GM23338 (cell line): Measurements from ENCODE around the gene DIP2C. TPM values are rescaled to one million over a fixed set of nuclear protein-coding genes. Genes with fewer than 3 reads are reported as not detected.

ENCODE experiments used
- ATAC-seq: fragments of 200-7000 bp; cut with Tn5 transposase; 3 replicates; pipeline ENCODE4 v1.9.1; 2020
- DNase-seq: peaks from one replicate; pipeline ENCODE4 v3.0.0-alpha.2; 2015; ENCODE audit warnings: low spot score
- H2AFZ ChIP-seq: fragments of 200-600 bp; sonication (generic); 2 replicates; pipeline ENCODE4 v1.8.0; 2016; ENCODE audit warnings: antibody characterized with exemption, mild to moderate bottlenecking, moderate library complexity
- H3F3A ChIP-seq: fragments of 200-600 bp; sonication (generic); replicated peaks from 2 replicates; pipeline ENCODE4 v1.8.0; 2017; ENCODE audit warnings: antibody characterized with exemption, mixed run types, low read depth
- H3K27ac ChIP-seq: fragments of 200-600 bp; sonication (generic); 2 replicates; pipeline ENCODE4 v1.6.1; 2016; ENCODE audit warnings: low read depth
- H3K27me3 ChIP-seq: fragments of 200-600 bp; sonication (generic); 2 replicates; pipeline ENCODE4 v1.8.0; 2016; ENCODE audit warnings: mild to moderate bottlenecking, mixed run types, moderate library complexity; ENCODE audit not compliant: insufficient read depth
- H3K36me3 ChIP-seq: fragments of 200-600 bp; sonication (generic); 2 replicates; pipeline ENCODE4 v1.8.0; 2016; ENCODE audit warnings: mild to moderate bottlenecking; ENCODE audit not compliant: insufficient read depth
- H3K4me1 ChIP-seq: fragments of 200-600 bp; sonication (generic); 2 replicates; pipeline ENCODE4 v1.8.0; 2016; ENCODE audit warnings: mild to moderate bottlenecking, moderate library complexity; ENCODE audit not compliant: insufficient read depth
- H3K4me2 ChIP-seq: fragments of 200-600 bp; sonication (generic); 2 replicates; pipeline ENCODE4 v1.7.1; 2017; ENCODE audit warnings: mixed run types
- H3K4me3 ChIP-seq: fragments of 200-600 bp; sonication (generic); 2 replicates; pipeline ENCODE4 v1.6.1; 2016; ENCODE audit warnings: mixed run types
- H3K79me2 ChIP-seq: fragments of 200-600 bp; sonication (generic); replicated peaks from 2 replicates; pipeline ENCODE4 v1.8.0; 2017; ENCODE audit warnings: mild to moderate bottlenecking; ENCODE audit not compliant: insufficient read depth
- H3K9me2 ChIP-seq: fragments of 200-600 bp; sonication (generic); 2 replicates; pipeline ENCODE4 v1.8.0; 2017; ENCODE audit not compliant: insufficient read depth
- H4K20me1 ChIP-seq: fragments of 200-600 bp; sonication (generic); replicated peaks from 2 replicates; pipeline ENCODE4 v1.8.0; 2017; ENCODE audit warnings: mild to moderate bottlenecking; ENCODE audit not compliant: insufficient read depth
- H3K27ac Mint-ChIP-seq: 2 replicates; pipeline ENCODE4 v1.8.0; 2020; ENCODE audit warnings: inconsistent platforms, mild to moderate bottlenecking, moderate library complexity, mixed read lengths
- H3K27me3 Mint-ChIP-seq: 3 replicates; pipeline ENCODE4 v1.8.0; 2022; ENCODE audit warnings: low read depth, mild to moderate bottlenecking, moderate library complexity, mixed read lengths, inconsistent platforms; ENCODE audit not compliant: insufficient read depth, poor library complexity
- H3K36me3 Mint-ChIP-seq: 3 replicates; pipeline ENCODE4 v1.8.0; 2021; ENCODE audit warnings: low read depth, mild to moderate bottlenecking, inconsistent platforms, moderate library complexity, mixed read lengths
- H3K4me1 Mint-ChIP-seq: 3 replicates; pipeline ENCODE4 v1.8.0; 2020; ENCODE audit warnings: mild to moderate bottlenecking, inconsistent platforms, mixed read lengths
- H3K4me3 Mint-ChIP-seq: 3 replicates; pipeline ENCODE4 v1.8.0; 2021; ENCODE audit warnings: moderate library complexity, mild to moderate bottlenecking, inconsistent platforms, mixed read lengths
- H3K9me3 Mint-ChIP-seq: 3 replicates; pipeline ENCODE4 v1.8.0; 2020; ENCODE audit warnings: moderate library complexity, mild to moderate bottlenecking, inconsistent platforms, mixed read lengths
- CREB1 ChIP-seq: fragments of 250-450 bp; sonication (Bioruptor Pico); IDR thresholded peaks from 2 replicates; pipeline ENCODE4 v1.5.0; 2020; ENCODE audit warnings: low read depth, mild to moderate bottlenecking, moderate library complexity
- NANOG ChIP-seq: IDR thresholded peaks from 2 replicates; pipeline ENCODE4 v1.6.1; 2016; ENCODE audit warnings: antibody characterized with exemption, borderline replicate concordance
- POLR2AphosphoS5 ChIP-seq: IDR thresholded peaks from 2 replicates; pipeline ENCODE4 v1.6.1; 2016; ENCODE audit warnings: antibody characterized with exemption, low read depth
- ZNF114 ChIP-seq: fragments of 250-450 bp; sonication (Bioruptor Pico); IDR thresholded peaks from 2 replicates; pipeline ENCODE4 v1.5.0; 2020; ENCODE audit warnings: mild to moderate bottlenecking, moderate library complexity
- ZNF331 ChIP-seq: fragments of 250-450 bp; sonication (Bioruptor Pico); IDR thresholded peaks from 2 replicates; pipeline ENCODE4 v1.5.0; 2020; ENCODE audit warnings: low read depth, mild to moderate bottlenecking, moderate library complexity
- polyA plus RNA-seq: library from polyadenylated mRNA; unstranded; fragments of >200 nt; fragmentation: Nextera tagmentation; extraction: Ambion mirVana; gene quantifications from 2 replicates; pipeline ENCODE4 v1.2.1, GENCODE V29; 2016
- total RNA-seq: library from RNA; depleted of rRNA; stranded (reverse); fragments of >200 nt; shearing (Covaris generic); gene quantifications from 2 replicates; pipeline ENCODE4 v1.2.3, GENCODE V29; 2014
- TF ChIP-seq, protein P1 (sequence below): IDR thresholded peaks from one replicate; pipeline ENCODE4 v1.6.1; 2018; ENCODE audit warnings: antibody characterized with exemption; ENCODE audit not compliant: unreplicated experiment
- TF ChIP-seq, protein P2 (sequence below): fragments of 250-450 bp; sonication (Bioruptor Pico); IDR thresholded peaks from 2 replicates; pipeline ENCODE4 v1.5.0; 2020; ENCODE audit warnings: mild to moderate bottlenecking, moderate library complexity
- TF ChIP-seq, protein P3 (sequence below): IDR thresholded peaks from 2 replicates; pipeline ENCODE4 v1.6.1; 2016; ENCODE audit warnings: antibody characterized with exemption

Gene DIP2C
- total and polyA plus RNA-seq, 2 experiments from 2014 or later, result 5.1 to 7.7 TPM

DNA sequence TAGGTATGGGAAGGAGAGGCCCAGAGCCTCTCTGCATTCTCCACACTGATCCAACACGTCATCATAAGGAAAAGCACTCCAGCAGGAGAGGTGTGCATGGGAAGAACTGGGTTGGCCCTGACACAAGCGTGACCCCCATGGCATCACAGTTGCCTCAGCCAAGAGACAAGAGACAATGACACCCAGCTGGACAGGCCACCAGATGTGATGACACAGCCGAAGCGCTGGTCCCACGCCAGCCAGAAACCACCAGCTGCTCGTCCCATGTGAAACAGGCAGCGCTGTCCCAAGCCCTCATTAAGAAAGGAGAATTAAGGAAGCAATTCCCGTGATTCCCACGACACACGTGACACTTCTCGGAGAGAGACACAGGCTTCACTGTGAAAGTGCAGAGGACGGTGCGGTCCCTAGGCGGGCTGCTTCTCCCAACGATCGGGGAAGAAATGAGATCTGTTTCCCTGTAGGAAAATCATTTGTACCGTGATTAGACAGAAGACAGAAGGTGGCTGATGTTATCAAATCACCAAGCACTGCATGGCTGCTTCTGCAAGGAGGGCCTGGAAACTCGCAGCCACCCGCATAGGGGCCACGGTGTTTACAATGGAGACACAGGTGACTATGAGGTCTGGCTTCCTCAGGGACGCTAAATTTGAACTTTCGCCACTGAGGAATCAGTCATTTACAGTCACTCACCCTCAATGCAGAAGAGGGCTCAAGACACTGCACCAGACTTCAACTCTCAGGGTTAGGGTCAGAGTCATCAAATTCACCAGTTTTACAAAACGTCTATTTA lies 74.5 kb downstream of the DIP2C start (continued):
- TF ChIP-seq, protein P1, sequence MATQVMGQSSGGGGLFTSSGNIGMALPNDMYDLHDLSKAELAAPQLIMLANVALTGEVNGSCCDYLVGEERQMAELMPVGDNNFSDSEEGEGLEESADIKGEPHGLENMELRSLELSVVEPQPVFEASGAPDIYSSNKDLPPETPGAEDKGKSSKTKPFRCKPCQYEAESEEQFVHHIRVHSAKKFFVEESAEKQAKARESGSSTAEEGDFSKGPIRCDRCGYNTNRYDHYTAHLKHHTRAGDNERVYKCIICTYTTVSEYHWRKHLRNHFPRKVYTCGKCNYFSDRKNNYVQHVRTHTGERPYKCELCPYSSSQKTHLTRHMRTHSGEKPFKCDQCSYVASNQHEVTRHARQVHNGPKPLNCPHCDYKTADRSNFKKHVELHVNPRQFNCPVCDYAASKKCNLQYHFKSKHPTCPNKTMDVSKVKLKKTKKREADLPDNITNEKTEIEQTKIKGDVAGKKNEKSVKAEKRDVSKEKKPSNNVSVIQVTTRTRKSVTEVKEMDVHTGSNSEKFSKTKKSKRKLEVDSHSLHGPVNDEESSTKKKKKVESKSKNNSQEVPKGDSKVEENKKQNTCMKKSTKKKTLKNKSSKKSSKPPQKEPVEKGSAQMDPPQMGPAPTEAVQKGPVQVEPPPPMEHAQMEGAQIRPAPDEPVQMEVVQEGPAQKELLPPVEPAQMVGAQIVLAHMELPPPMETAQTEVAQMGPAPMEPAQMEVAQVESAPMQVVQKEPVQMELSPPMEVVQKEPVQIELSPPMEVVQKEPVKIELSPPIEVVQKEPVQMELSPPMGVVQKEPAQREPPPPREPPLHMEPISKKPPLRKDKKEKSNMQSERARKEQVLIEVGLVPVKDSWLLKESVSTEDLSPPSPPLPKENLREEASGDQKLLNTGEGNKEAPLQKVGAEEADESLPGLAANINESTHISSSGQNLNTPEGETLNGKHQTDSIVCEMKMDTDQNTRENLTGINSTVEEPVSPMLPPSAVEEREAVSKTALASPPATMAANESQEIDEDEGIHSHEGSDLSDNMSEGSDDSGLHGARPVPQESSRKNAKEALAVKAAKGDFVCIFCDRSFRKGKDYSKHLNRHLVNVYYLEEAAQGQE, result no peak
- TF ChIP-seq ZNF331 (no peak), POLR2AphosphoS5 (no peak)

DNA sequence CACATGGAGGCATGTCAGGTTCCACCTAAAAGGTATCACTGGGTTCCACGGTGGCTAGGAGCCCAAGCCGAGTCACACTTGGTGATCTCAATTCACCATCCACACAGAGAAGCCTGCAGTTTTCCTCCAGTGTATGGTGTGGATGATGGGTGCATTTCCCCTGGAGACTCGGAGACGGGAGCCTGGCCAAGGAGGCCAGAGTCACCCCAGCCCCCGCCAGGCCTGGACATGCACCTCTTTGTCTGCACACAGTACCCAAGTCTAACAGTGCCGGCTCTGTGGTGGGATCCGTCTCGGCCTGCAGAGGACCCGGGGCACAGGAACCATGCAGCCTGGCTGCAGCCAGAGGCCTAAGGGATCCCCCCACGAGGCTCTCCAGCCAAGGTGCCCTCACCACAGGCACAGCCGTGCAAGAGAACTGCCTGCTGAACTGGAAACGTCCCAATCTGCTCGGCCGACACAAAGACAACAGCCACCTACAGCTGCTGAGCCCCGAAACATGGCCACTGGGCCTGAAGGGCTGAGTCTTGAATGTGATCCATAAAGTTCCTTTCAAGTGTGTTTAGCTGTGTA lies 75.2 kb downstream of the DIP2C start:
- H3K27ac ChIP-seq, result no peak overlapping the region
- H3K79me2 ChIP-seq, result peaks cover 27% of the 10 kb centered on the region
- no peaks in the 10 kb centered on the region; the same call in 1 of the 2 replicates for H4K20me1 ChIP-seq
- no peak for DNase-seq
- Mint-ChIP-seq H3K4me1 (peaks cover 56% of the 10 kb centered on the region), H3K27ac (peak overlapping the region; percentile 68; the same call in 1 of the 2 replicates), H3K36me3 (no peaks in the 10 kb centered on the region), H3K4me3 (no peak overlapping the region), H3K9me3 (no peaks in the 10 kb centered on the region), H3K27me3 (peaks cover 5% of the 10 kb centered on the region)
- H3K27me3 ChIP-seq, result no peaks in the 10 kb centered on the region
- peak overlapping the region; percentile 48 for H3K4me2 ChIP-seq
- H2AFZ ChIP-seq, result no peak overlapping the region
- peaks cover 19% of the 10 kb centered on the region for H3K4me1 ChIP-seq
- H3F3A ChIP-seq, result 0 out of 2 replicates have a peak, but pooled peaks cover 3% of the 10 kb centered on the region
- H3K4me3 ChIP-seq, result no peak overlapping the region
- no peaks in the 10 kb centered on the region for H3K36me3 ChIP-seq
- ATAC-seq, result no peak; the same call in 2 of the 3 replicates
- no peaks in the 10 kb centered on the region for H3K9me2 ChIP-seq
- TF ChIP-seq, protein P1, result no peak
- TF ChIP-seq ZNF331, result no peak
- TF ChIP-seq POLR2AphosphoS5, result no peak
- TF ChIP-seq, protein P2, sequence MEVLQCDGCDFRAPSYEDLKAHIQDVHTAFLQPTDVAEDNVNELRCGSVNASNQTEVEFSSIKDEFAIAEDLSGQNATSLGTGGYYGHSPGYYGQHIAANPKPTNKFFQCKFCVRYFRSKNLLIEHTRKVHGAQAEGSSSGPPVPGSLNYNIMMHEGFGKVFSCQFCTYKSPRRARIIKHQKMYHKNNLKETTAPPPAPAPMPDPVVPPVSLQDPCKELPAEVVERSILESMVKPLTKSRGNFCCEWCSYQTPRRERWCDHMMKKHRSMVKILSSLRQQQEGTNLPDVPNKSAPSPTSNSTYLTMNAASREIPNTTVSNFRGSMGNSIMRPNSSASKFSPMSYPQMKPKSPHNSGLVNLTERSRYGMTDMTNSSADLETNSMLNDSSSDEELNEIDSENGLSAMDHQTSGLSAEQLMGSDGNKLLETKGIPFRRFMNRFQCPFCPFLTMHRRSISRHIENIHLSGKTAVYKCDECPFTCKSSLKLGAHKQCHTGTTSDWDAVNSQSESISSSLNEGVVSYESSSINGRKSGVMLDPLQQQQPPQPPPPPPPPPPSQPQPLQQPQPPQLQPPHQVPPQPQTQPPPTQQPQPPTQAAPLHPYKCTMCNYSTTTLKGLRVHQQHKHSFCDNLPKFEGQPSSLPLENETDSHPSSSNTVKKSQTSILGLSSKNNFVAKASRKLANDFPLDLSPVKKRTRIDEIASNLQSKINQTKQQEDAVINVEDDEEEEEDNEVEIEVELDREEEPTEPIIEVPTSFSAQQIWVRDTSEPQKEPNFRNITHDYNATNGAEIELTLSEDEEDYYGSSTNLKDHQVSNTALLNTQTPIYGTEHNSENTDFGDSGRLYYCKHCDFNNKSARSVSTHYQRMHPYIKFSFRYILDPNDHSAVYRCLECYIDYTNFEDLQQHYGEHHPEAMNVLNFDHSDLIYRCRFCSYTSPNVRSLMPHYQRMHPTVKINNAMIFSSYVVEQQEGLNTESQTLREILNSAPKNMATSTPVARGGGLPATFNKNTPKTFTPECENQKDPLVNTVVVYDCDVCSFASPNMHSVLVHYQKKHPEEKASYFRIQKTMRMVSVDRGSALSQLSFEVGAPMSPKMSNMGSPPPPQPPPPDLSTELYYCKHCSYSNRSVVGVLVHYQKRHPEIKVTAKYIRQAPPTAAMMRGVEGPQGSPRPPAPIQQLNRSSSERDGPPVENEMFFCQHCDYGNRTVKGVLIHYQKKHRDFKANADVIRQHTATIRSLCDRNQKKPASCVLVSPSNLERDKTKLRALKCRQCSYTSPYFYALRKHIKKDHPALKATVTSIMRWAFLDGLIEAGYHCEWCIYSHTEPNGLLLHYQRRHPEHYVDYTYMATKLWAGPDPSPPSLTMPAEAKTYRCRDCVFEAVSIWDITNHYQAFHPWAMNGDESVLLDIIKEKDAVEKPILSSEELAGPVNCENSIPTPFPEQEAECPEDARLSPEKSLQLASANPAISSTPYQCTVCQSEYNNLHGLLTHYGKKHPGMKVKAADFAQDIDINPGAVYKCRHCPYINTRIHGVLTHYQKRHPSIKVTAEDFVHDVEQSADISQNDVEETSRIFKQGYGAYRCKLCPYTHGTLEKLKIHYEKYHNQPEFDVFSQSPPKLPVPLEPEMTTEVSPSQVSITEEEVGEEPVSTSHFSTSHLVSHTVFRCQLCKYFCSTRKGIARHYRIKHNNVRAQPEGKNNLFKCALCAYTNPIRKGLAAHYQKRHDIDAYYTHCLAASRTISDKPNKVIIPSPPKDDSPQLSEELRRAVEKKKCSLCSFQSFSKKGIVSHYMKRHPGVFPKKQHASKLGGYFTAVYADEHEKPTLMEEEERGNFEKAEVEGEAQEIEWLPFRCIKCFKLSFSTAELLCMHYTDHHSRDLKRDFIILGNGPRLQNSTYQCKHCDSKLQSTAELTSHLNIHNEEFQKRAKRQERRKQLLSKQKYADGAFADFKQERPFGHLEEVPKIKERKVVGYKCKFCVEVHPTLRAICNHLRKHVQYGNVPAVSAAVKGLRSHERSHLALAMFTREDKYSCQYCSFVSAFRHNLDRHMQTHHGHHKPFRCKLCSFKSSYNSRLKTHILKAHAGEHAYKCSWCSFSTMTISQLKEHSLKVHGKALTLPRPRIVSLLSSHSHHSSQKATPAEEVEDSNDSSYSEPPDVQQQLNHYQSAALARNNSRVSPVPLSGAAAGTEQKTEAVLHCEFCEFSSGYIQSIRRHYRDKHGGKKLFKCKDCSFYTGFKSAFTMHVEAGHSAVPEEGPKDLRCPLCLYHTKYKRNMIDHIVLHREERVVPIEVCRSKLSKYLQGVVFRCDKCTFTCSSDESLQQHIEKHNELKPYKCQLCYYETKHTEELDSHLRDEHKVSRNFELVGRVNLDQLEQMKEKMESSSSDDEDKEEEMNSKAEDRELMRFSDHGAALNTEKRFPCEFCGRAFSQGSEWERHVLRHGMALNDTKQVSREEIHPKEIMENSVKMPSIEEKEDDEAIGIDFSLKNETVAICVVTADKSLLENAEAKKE (CRISPR knock-in tag), result no peak
- no peak for TF ChIP-seq ZNF114 (CRISPR knock-in tag)
- TF ChIP-seq, protein P3, sequence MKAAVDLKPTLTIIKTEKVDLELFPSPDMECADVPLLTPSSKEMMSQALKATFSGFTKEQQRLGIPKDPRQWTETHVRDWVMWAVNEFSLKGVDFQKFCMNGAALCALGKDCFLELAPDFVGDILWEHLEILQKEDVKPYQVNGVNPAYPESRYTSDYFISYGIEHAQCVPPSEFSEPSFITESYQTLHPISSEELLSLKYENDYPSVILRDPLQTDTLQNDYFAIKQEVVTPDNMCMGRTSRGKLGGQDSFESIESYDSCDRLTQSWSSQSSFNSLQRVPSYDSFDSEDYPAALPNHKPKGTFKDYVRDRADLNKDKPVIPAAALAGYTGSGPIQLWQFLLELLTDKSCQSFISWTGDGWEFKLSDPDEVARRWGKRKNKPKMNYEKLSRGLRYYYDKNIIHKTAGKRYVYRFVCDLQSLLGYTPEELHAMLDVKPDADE, result no peak
- TF ChIP-seq NANOG, result no peak
- TF ChIP-seq CREB1 (CRISPR knock-in tag), result no peak
